ENCODE results near the gene ZIC1.

ZIC1 gene

DNA sequence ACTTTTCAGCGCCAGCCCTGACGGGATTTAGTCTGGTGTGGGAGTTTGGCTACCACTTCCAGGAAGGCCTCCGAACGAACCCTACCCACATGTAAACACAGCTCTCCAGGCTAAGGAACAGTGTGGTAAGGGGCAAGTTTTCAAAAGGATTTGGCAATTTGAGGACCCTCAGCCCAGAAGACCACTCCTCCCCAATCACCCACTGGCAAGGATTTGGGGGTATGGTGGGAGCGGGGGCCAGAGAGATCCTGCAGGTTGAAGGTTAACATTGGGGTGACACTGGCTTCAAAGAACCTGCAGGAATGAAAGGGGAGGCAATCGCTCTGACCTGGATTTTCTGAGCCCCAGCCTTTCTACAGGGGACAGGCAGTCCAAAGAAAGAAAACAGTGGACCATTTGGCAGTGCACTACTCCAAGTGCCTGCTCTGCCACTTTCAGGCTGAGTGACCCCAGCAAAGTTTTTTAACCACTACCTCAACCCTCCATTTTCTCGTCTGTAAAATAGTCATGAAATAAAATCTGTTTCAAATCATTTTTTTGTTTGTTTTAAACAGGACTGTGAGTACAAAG is 37.3 kb upstream of the ZIC1 start:
- TF ChIP-seq, protein P1, sequence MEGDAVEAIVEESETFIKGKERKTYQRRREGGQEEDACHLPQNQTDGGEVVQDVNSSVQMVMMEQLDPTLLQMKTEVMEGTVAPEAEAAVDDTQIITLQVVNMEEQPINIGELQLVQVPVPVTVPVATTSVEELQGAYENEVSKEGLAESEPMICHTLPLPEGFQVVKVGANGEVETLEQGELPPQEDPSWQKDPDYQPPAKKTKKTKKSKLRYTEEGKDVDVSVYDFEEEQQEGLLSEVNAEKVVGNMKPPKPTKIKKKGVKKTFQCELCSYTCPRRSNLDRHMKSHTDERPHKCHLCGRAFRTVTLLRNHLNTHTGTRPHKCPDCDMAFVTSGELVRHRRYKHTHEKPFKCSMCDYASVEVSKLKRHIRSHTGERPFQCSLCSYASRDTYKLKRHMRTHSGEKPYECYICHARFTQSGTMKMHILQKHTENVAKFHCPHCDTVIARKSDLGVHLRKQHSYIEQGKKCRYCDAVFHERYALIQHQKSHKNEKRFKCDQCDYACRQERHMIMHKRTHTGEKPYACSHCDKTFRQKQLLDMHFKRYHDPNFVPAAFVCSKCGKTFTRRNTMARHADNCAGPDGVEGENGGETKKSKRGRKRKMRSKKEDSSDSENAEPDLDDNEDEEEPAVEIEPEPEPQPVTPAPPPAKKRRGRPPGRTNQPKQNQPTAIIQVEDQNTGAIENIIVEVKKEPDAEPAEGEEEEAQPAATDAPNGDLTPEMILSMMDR (IDR thresholded peaks at IDR 0.05): no peak

DNA sequence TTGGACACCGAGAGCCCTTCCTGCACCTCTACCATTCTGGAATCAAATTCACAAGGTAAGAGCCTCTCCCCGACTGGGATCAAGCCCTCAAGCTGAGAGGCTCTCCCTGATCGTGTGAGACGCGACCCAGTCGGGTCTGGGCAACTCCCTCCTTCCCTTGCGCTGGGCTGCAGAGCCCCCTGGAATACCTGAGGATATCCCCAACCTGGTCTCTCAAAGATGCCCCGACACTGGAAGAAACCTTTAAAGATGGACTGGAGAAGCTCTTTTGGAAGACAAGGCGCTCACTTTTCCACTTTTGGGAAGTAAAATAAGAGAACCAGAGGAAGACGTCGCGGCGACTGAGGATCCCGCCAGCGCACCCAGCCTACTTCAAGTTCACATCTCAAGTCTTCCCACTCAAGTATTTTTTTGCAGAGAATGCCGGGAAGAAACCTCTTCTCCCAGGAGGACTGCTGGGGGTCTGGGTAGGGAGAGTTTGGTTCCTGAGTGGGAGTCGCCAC is 36.6 kb upstream of the ZIC1 start:
- TF ChIP-seq, protein P1 (IDR thresholded peaks at IDR 0.05): no peak

DNA sequence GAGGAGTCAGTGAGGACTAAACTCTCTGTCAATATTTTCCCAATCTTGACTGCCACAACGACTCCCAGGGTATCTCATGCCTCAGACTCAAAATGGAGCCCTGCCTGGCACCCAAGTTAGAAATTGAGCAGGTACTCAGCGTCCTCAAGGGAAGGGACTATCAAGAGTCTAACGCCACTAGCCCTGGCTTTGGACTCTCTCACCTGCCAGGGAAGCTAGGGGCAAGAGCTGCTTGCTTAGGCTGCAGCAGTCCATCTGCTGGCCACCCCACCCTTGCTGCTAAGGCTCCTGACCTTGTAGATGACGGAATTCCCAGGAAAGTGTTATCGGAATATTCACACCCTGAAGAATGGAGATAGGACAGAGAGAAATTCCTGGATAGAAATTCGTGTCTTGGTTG is 35.9 kb upstream of the ZIC1 start:
- TF ChIP-seq, protein P1 (IDR thresholded peaks at IDR 0.05): no peak

DNA sequence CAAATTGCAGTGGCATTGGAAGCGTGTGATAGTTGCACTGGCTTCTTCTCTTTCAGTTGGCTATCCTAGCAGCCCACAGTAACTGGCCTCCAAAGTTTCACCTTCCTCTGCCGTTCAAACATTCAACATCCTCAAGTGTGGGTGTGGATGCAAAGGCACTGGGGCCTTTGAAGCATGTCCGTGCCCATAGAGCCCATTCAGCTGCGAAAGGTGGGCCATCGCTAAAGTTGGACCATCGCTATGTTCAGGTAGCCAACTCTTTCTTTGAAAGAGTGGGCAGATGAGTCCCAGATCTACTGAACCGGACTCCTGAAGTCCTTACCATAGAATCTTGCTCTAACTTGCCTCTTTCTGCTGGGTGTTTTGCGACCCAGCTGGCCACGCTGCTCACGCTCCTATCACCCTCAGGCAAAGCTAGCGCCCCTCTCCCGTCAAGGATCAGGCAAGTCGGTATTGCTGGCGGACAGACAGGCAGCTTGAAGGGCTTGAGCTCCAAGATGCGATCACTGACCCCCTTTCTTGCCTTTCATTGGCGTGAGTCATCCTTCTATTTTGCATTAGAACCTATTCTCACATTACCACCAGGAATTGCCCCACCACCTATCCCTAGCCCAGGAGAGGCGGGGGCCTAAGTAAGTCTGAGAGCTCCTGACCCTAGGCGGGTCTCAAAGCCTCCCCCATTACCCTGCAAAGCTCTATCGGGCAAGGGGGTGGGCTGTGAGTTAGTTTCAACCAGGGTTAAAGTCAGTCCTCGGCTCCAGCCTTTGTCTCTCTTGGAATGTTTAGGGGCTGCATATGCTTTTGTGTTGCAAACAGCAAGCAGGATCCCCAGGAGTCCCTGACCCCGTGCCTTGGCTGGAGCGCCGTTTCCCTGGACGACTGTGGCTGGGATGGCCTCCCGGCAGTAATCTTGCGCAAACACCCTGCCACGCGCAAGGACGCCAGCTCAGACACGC is 31.5 kb upstream of the ZIC1 start:
- TF ChIP-seq, protein P1 (IDR thresholded peaks at IDR 0.05): no peak

DNA sequence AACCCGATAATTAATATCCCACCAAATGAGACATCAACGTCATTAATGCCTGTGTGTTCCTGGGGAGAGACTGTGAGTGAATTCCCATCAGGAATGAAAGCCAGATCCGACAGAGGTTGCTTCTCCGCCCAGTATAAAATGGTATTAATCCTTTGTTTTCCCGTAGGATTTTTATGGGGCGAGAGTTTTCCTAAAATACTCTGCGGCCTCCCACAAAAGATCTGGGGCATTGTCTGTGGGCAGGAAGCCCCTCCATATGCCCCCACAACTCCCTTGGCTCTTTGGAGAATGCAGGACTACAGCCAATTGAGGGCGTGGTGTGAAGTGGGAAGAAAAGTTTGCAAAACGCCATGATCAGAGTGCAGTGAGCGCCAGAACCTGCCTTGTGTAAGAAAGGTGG is 29.5 kb upstream of the ZIC1 start:
- TF ChIP-seq, protein P1 (IDR thresholded peaks at IDR 0.05): no peak

DNA sequence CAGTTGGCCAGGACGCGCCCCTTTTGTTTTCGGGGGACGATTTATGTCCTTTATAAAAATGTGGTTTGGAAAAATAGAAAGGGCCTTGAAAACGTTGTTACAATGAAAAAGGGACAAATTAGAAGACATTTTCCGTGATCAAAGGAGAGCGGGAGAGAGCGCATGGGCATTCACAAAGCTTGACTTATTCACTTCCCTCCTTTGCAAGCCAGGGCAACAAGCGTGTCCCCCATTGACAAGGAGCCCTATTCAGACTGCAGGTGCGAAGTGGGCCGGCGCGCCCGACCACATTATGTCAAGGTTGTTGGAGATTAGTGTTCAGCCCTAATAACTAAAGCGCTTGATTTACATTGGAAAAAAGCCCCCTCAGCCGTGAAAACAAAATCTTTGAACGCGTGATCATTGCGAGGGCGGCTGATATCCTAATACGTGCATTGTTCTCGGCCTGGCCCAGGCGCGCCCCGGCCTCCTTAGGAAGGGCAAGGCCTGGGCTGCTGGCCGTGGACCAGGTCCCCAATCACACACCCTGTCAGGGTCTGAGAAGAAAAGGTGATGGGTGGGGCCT is 28.7 kb upstream of the ZIC1 start:
- TF ChIP-seq, protein P1 (IDR thresholded peaks at IDR 0.05): no peak

DNA sequence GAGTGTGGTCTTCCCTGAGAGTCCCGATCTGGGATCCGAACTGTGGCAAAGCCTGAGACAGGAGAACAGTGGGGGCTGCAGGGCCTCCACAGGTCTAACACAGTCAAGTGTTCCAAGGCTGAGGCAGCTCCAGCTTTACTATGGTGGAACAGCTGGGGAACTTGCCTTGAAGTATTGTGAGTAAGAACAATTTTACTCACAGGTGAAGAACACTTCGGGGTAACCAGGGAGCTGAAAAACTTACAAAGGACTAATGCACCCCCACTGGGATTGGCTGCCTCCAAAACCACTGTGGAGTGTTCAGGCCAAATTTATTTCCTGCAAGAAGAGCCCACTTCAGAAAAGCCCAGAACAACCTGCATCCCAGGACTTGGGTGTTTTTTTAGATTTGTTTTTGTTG is 28.2 kb upstream of the ZIC1 start:
- TF ChIP-seq, protein P1 (IDR thresholded peaks at IDR 0.05): no peak
